Activated CD8-positive, alpha-beta memory T cell treated with anti-CD3 and anti-CD28 coated beads, Interleukin-2, amount 50 U/mL, for 24 hours (primary cell): ENCODE measurements around the gene PARD3B.

Experiments used
- DNase-seq: peaks from one replicate; pipeline ENCODE4 v3.0.0-alpha.2; 2020; ENCODE audit errors: extremely low read depth

PARD3B gene

GRCh38 chr2:205613970-205614559 is 1068.8 kb downstream of the PARD3B start:
- no peak for DNase-seq

- DNase-seq, result no peak
These were observed 1069.7 kb downstream of the PARD3B start for GRCh38 chr2:205614965-205615364.

- no peak for DNase-seq
These were observed 1072.6 kb downstream of the PARD3B start for GRCh38 chr2:205617905-205618304.

GRCh38 chr2:205619600-205619999 is 1074.3 kb downstream of the PARD3B start:
- no peak for DNase-seq

GRCh38 chr2:205627085-205627484 is 1081.8 kb downstream of the PARD3B start:
- DNase-seq, result no peak

GRCh38 chr2:205628422-205628821 is 1083.1 kb downstream of the PARD3B start:
- no peak for DNase-seq

GRCh38 chr2:205629091-205629776 is 1084.0 kb downstream of the PARD3B start:
- no peak for DNase-seq

- DNase-seq, result no peak
These were observed 1088.7 kb downstream of the PARD3B start for GRCh38 chr2:205633994-205634393.

- DNase-seq, result no peak
These were observed 1091.5 kb downstream of the PARD3B start for GRCh38 chr2:205636549-205637319.

GRCh38 chr2:205637320-205637602 is 1092.0 kb downstream of the PARD3B start:
- DNase-seq, result no peak

- no peak for DNase-seq
These were observed 1092.7 kb downstream of the PARD3B start for GRCh38 chr2:205637779-205638503.

- DNase-seq, result no peak
These were observed 1095.4 kb downstream of the PARD3B start for GRCh38 chr2:205640716-205641115.

- DNase-seq, result no peak
These were observed 1097.5 kb downstream of the PARD3B start for GRCh38 chr2:205642599-205643356.

- DNase-seq, result no peak
These were observed 1098.2 kb downstream of the PARD3B start for GRCh38 chr2:205643391-205643885.

GRCh38 chr2:205644018-205644417 is 1098.7 kb downstream of the PARD3B start:
- no peak for DNase-seq

GRCh38 chr2:205646680-205647079 is 1101.4 kb downstream of the PARD3B start:
- no peak for DNase-seq

GRCh38 chr2:205650450-205650849 is 1105.2 kb downstream of the PARD3B start:
- no peak for DNase-seq

- no peak for DNase-seq
These were observed 1105.7 kb downstream of the PARD3B start for GRCh38 chr2:205650931-205651330.

- no peak for DNase-seq
These were observed 1106.4 kb downstream of the PARD3B start for GRCh38 chr2:205651719-205652118.

GRCh38 chr2:205654878-205655605 is 1109.8 kb downstream of the PARD3B start:
- no peak for DNase-seq
